Endothelial cell of umbilical vein (primary cell): ENCODE data around the gene TTC21B.

Experiments used
- EZH2 ChIP-seq: IDR thresholded peaks from 2 replicates; pipeline ENCODE4 v1.6.1; 2012; ENCODE audit warnings: borderline replicate concordance, low read depth, mild to moderate bottlenecking, moderate library complexity, low read length, inconsistent platforms; ENCODE audit not compliant: severe bottlenecking
- GATA2 ChIP-seq: IDR thresholded peaks from 2 replicates; pipeline ENCODE4 v1.7.0; 2011; ENCODE audit warnings: low read depth, mild to moderate bottlenecking, moderate library complexity, mixed read lengths, low read length; ENCODE audit not compliant: insufficient read length, insufficient read depth
- MYC ChIP-seq: IDR thresholded peaks from one replicate; pipeline ENCODE4 v1.6.1; 2011; ENCODE audit warnings: mild to moderate bottlenecking, low read depth, low read length
- POLR2A ChIP-seq: IDR thresholded peaks from 2 replicates; pipeline ENCODE4 v1.6.1; 2012; ENCODE audit warnings: low read depth, mild to moderate bottlenecking, control low read depth, low read length
- POLR2AphosphoS5 ChIP-seq: IDR thresholded peaks from 2 replicates; pipeline ENCODE4 v1.6.1; 2012; ENCODE audit warnings: low read depth, mild to moderate bottlenecking, control low read depth, low read length, moderate library complexity; ENCODE audit not compliant: insufficient read depth
- TF ChIP-seq, protein P1 (sequence below), 2 donors: IDR thresholded peaks; 1 replicate in 1 of 2; 2 replicates in 1 of 2; pipeline ENCODE4 v1.5.1; 2011; ENCODE audit warnings: low read length in 2 of 2, mild to moderate bottlenecking in 2 of 2, moderate library complexity in 2 of 2, control low read depth in 1 of 2, inconsistent platforms in 1 of 2, low read depth in 1 of 2; ENCODE audit not compliant: insufficient read depth in 1 of 2; ENCODE audit errors: extremely low read depth in 1 of 2

DNA sequence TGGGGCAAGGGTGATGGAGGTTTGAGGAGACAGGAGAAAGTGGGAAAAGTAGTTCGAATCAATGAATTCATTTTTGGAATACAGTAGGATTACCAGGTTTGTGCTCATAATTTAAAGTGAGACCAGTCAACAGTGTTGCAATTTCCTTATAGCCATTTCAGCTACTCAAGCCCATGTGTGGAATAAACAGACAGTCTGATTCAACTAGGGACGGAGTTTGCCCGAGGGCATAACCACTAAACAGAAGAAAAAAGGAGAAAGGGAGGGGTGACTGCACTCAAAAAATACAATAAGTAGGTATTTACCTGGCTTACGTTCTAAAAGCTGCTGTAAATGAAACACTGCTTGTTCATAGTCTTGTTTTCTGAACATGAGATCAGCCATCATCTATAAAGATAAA lies 55.2 kb downstream of the TTC21B start:
- TF ChIP-seq POLR2AphosphoS5 (no peak), POLR2A (no peak), GATA2 (no peak), EZH2 (no peak), MYC (no peak)
- TF ChIP-seq, protein P1, sequence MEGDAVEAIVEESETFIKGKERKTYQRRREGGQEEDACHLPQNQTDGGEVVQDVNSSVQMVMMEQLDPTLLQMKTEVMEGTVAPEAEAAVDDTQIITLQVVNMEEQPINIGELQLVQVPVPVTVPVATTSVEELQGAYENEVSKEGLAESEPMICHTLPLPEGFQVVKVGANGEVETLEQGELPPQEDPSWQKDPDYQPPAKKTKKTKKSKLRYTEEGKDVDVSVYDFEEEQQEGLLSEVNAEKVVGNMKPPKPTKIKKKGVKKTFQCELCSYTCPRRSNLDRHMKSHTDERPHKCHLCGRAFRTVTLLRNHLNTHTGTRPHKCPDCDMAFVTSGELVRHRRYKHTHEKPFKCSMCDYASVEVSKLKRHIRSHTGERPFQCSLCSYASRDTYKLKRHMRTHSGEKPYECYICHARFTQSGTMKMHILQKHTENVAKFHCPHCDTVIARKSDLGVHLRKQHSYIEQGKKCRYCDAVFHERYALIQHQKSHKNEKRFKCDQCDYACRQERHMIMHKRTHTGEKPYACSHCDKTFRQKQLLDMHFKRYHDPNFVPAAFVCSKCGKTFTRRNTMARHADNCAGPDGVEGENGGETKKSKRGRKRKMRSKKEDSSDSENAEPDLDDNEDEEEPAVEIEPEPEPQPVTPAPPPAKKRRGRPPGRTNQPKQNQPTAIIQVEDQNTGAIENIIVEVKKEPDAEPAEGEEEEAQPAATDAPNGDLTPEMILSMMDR (IDR thresholded peaks at IDR 0.05; ENCODE audit: extremely low read depth in 1 of 2, insufficient read depth in 1 of 2, low read depth in 1 of 2, low read length in 2 of 2), result no peak
